HG03432 (cell line): ENCODE data around the gene NRTN.
"Not testable (repeated sequence)": the region's sequence is repeated elsewhere in the genome, so short reads cannot be mapped to it uniquely, and the experiment has no call there.

Experiments used
- ATAC-seq: cut with Tn5 transposase; IDR thresholded peaks from one replicate; pipeline ENCODE4 v1.9.1; 2021; ENCODE audit warnings: mild to moderate bottlenecking, moderate library complexity; ENCODE audit not compliant: unreplicated experiment

Gene NRTN

GRCh38 chr19:5832527-5833216, 27.8 kb downstream of the NRTN start:
- no peak for ATAC-seq

GRCh38 chr19:5837761-5838352, 33.0 kb downstream of the NRTN start:
- ATAC-seq = no peak

- ATAC-seq = no peak
These were observed 33.6 kb downstream of the NRTN start for GRCh38 chr19:5838353-5839064.

GRCh38 chr19:5839065-5840017, 34.5 kb downstream of the NRTN start, which contains the start of gene FUT6:
TSS of gene FUT6 (minus strand) at chr19:5839702. CDS start at chr19:5832567, 7,135 bp downstream.
- no peak for ATAC-seq

GRCh38 chr19:5841735-5842111, 36.9 kb downstream of the NRTN start:
- not testable (repeated sequence) for ATAC-seq

- ATAC-seq = no peak
These were observed 38.5 kb downstream of the NRTN start for GRCh38 chr19:5843295-5843927.

- no peak for ATAC-seq
These were observed 39.9 kb downstream of the NRTN start for GRCh38 chr19:5844456-5845433.

GRCh38 chr19:5847846-5848245, 43.0 kb downstream of the NRTN start:
- not testable (repeated sequence) for ATAC-seq

GRCh38 chr19:5848621-5849020, 43.8 kb downstream of the NRTN start:
- not testable (repeated sequence) for ATAC-seq

GRCh38 chr19:5850189-5850588, 45.3 kb downstream of the NRTN start:
- no peak for ATAC-seq

GRCh38 chr19:5850743-5851293, 46.0 kb downstream of the NRTN start:
- no peak for ATAC-seq

GRCh38 chr19:5851302-5851701, 46.4 kb downstream of the NRTN start, which contains the start of gene FUT3:
TSS of gene FUT3 (minus strand) at chr19:5851449.
- ATAC-seq = no peak

- ATAC-seq = not testable (repeated sequence)
These were observed 49.3 kb downstream of the NRTN start for GRCh38 chr19:5854121-5854520.

GRCh38 chr19:5855151-5855550, 50.3 kb downstream of the NRTN start:
- ATAC-seq = not testable (repeated sequence)

GRCh38 chr19:5857203-5858081, 52.6 kb downstream of the NRTN start:
- ATAC-seq = no peak

GRCh38 chr19:5863030-5863665, 58.3 kb downstream of the NRTN start:
- no peak for ATAC-seq

- no peak for ATAC-seq
These were observed 59.3 kb downstream of the NRTN start for GRCh38 chr19:5864013-5864720.
